HepG2 (cell line): ENCODE data around the gene BACE1-AS.

Source experiments
- EZH2 ChIP-seq: conservative IDR thresholded peaks from 2 replicates; pipeline ENCODE4 v1.6.1; 2012; ENCODE audit warnings: mild to moderate bottlenecking, low read depth, low read length, moderate library complexity
- SMARCE1 ChIP-seq: fragments of 450-650 bp; IDR thresholded peaks from 2 replicates; pipeline ENCODE4 v1.6.1; 2017; ENCODE audit warnings: borderline replicate concordance
- TF ChIP-seq, protein P1 (sequence below): sonication (generic); formaldehyde crosslinking; IDR thresholded peaks from 2 replicates; pipeline ENCODE4 v1.8.0; 2022; ENCODE audit warnings: missing genetic modification reagents, mild to moderate bottlenecking, borderline replicate concordance
- TF ChIP-seq, protein P2 (sequence below), 2 experiments: IDR thresholded peaks; 2 replicates each; pipeline ENCODE4 v1.6.1; 2011 to 2012; ENCODE audit warnings: low read length in 2 of 2, borderline replicate concordance in 1 of 2, low read depth in 1 of 2, mild to moderate bottlenecking in 1 of 2, moderate library complexity in 1 of 2
- TF ChIP-seq, protein P3 (sequence below): sonication (generic); formaldehyde crosslinking; IDR thresholded peaks from 2 replicates; pipeline ENCODE4 v1.4.0; 2020; ENCODE audit warnings: missing genetic modification reagents, mild to moderate bottlenecking, borderline replicate concordance

DNA sequence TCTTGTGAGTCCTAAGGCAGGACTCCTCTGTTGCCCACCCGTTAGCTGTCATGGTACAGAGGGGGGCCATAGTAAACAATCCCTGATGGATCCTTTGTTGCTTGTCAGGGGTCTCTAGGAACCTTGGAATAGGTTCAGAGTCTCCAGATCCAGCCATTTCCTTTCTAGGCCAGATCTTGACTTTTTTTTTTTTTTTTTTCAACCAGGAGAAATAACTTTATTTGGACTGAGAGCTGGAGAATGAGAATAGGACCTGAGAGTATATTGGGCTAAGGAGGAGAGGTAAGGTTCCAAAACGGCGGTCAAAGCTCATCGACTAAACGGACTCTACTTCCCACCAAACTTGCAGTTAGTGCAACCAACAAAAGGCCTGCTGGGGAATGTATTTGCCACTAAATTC lies 44.3 kb downstream of the BACE1-AS start:
- TF ChIP-seq, protein P1, sequence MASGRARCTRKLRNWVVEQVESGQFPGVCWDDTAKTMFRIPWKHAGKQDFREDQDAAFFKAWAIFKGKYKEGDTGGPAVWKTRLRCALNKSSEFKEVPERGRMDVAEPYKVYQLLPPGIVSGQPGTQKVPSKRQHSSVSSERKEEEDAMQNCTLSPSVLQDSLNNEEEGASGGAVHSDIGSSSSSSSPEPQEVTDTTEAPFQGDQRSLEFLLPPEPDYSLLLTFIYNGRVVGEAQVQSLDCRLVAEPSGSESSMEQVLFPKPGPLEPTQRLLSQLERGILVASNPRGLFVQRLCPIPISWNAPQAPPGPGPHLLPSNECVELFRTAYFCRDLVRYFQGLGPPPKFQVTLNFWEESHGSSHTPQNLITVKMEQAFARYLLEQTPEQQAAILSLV (CRISPR knock-in tag), result no peak
- TF ChIP-seq, protein P2, sequence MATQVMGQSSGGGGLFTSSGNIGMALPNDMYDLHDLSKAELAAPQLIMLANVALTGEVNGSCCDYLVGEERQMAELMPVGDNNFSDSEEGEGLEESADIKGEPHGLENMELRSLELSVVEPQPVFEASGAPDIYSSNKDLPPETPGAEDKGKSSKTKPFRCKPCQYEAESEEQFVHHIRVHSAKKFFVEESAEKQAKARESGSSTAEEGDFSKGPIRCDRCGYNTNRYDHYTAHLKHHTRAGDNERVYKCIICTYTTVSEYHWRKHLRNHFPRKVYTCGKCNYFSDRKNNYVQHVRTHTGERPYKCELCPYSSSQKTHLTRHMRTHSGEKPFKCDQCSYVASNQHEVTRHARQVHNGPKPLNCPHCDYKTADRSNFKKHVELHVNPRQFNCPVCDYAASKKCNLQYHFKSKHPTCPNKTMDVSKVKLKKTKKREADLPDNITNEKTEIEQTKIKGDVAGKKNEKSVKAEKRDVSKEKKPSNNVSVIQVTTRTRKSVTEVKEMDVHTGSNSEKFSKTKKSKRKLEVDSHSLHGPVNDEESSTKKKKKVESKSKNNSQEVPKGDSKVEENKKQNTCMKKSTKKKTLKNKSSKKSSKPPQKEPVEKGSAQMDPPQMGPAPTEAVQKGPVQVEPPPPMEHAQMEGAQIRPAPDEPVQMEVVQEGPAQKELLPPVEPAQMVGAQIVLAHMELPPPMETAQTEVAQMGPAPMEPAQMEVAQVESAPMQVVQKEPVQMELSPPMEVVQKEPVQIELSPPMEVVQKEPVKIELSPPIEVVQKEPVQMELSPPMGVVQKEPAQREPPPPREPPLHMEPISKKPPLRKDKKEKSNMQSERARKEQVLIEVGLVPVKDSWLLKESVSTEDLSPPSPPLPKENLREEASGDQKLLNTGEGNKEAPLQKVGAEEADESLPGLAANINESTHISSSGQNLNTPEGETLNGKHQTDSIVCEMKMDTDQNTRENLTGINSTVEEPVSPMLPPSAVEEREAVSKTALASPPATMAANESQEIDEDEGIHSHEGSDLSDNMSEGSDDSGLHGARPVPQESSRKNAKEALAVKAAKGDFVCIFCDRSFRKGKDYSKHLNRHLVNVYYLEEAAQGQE (IDR thresholded peaks at IDR 0.05; ENCODE audit: borderline replicate concordance in 1 of 2, low read depth in 1 of 2, low read length in 2 of 2), result no peak
- TF ChIP-seq, protein P3, sequence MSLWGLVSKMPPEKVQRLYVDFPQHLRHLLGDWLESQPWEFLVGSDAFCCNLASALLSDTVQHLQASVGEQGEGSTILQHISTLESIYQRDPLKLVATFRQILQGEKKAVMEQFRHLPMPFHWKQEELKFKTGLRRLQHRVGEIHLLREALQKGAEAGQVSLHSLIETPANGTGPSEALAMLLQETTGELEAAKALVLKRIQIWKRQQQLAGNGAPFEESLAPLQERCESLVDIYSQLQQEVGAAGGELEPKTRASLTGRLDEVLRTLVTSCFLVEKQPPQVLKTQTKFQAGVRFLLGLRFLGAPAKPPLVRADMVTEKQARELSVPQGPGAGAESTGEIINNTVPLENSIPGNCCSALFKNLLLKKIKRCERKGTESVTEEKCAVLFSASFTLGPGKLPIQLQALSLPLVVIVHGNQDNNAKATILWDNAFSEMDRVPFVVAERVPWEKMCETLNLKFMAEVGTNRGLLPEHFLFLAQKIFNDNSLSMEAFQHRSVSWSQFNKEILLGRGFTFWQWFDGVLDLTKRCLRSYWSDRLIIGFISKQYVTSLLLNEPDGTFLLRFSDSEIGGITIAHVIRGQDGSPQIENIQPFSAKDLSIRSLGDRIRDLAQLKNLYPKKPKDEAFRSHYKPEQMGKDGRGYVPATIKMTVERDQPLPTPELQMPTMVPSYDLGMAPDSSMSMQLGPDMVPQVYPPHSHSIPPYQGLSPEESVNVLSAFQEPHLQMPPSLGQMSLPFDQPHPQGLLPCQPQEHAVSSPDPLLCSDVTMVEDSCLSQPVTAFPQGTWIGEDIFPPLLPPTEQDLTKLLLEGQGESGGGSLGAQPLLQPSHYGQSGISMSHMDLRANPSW (CRISPR knock-in tag), result no peak
- TF ChIP-seq SMARCE1 (no peak), EZH2 (no peak)
